IPS DF 6.9 (cell line): ENCODE data around the gene CAMTA1.

Experiments used
- DNase-seq: peaks from one replicate; pipeline ENCODE4 v3.0.0-alpha.2; 2013; ENCODE audit warnings: low read depth, low spot score
- H3K27ac ChIP-seq: one replicate; pipeline ENCODE4 v1.5.1; 2013; ENCODE audit warnings: low read length, control low read depth
- H3K27me3 ChIP-seq: 2 replicates; pipeline ENCODE4 v1.6.1; 2013; ENCODE audit warnings: mild to moderate bottlenecking, low read length; ENCODE audit not compliant: control insufficient read depth, insufficient read depth
- H3K36me3 ChIP-seq: 2 replicates; pipeline ENCODE4 v1.6.1; 2013; ENCODE audit warnings: low read length; ENCODE audit not compliant: control insufficient read depth, insufficient read depth
- H3K4me1 ChIP-seq: 2 replicates; pipeline ENCODE4 v1.6.1; 2013; ENCODE audit warnings: low read length; ENCODE audit not compliant: control insufficient read depth, insufficient read depth
- H3K4me3 ChIP-seq: 2 replicates; pipeline ENCODE4 v1.5.1; 2013; ENCODE audit warnings: mild to moderate bottlenecking, low read length
- H3K9me3 ChIP-seq: 2 replicates; pipeline ENCODE4 v1.6.1; 2013; ENCODE audit warnings: low read length, inconsistent platforms; ENCODE audit not compliant: control insufficient read depth, insufficient read depth
- WGBS: extraction: QIAGEN DNeasy Blood & Tissue Kit; methylation state at CpG from one replicate; pipeline ENCODE4 v1.1.7; 2013; ENCODE audit warnings: mixed read lengths, missing lambda C conversion rate; ENCODE audit not compliant: insufficient read length, insufficient coverage; 5-methylcytosine and 5-hydroxymethylcytosine counted together

The CAMTA1 gene

DNA sequence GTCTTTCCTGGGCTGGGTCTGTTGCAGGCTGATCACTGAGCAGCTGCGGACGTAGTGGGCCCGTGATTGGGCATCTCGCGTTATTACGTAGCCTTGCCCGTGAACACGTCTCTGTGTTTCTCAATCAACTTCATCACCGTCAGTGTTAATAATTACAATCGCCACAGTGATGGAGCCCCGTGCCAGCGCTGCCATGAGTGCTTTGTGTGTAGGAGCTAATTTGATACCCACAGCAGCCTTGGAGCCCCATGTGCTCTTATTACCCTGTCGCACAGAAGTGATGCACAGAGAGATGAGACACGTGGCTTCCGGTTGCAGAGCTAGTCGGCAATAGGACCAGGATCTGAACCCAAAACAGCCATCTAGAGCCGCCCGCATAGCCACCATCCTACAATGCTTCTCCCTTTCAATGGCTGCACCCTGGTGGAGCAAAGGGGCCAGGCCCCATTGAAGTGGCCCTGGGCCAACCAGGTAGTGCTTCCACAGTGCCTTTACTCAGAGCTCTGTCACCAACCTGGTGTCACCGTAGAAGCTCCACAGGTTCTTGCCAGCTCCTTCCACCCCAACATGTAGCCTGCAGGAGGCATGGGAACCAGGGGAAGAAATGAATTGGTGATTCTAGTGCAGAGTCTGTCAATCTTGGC is 587.3 kb downstream of the CAMTA1 start:
- Histone ChIP-seq H3K27ac (no peak overlapping the region), H3K4me1 (no peaks in the 10 kb centered on the region; the same call in 1 of the 2 replicates), H3K4me3 (no peak overlapping the region), H3K36me3 (no peaks in the 10 kb centered on the region), H3K9me3 (no peaks in the 10 kb centered on the region), H3K27me3 (no peaks in the 10 kb centered on the region)
- WGBS = no CpG with 5 or more reads among the region's 19 CpGs
- no peak for DNase-seq

DNA sequence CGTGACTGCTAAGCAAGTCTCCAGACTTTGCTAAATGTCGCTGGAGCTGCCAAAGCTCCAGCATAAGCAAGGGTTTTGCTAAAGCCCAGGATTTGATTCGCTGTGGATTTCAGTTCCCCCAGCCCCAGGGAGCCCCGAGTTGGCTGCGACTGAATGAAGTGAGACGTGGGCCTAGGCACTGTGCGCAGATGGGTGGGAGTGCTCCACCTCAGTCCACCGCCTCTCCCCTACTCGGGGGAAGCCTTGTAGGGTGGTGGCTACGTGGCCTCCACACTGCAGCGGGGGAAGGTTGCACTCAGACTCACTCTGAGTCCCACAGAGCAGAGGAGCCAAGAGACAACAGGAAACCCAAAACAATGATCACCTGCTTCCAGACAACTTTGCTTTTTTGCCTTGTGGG is 588.0 kb downstream of the CAMTA1 start:
- no CpG with 5 or more reads among the region's 11 CpGs for WGBS
- Histone ChIP-seq H3K27me3 (no peaks in the 10 kb centered on the region), H3K36me3 (no peaks in the 10 kb centered on the region), H3K4me3 (no peak overlapping the region), H3K9me3 (no peaks in the 10 kb centered on the region), H3K4me1 (no peaks in the 10 kb centered on the region; the same call in 1 of the 2 replicates), H3K27ac (no peak overlapping the region)
- no peak for DNase-seq

DNA sequence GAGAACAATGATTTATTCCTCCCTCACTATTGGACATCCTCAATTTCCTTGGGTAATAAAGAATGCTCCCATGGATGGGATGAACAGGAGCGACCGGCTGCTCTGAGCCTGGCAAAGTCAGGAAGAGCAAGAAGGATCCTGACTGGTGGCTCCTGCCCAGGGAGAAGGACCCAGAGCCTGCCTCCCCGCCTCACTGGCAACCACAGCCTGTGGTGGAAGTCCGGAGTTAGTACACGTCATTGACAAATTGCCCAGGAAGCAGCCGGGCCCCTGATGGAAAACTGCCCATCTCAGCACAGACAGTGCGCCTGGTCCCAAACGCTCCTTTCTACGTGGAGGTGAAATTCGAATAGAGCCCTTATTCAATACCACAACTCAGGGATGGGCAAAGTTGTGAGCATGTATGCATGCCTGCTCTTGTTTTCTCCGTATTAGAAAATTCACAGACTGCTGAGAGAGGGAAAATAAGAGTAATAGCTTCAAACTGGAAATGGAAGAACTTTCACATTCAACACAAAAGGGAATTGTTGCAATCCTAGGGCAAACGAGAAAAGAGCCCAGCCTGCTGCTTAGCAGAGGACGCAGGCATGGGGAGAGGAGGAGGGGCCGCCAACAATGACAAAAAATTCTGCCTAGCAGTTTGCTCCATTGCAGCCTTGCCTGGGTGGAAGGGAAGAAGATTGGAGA is 588.8 kb downstream of the CAMTA1 start:
- H3K4me1 ChIP-seq = peaks cover 3% of the 10 kb centered on the region; the same call in 1 of the 2 replicates
- H3K27me3 ChIP-seq = no peaks in the 10 kb centered on the region
- no peak for DNase-seq
- WGBS = no CpG with 5 or more reads among the region's 14 CpGs
- H3K27ac ChIP-seq = no peak overlapping the region
- no peaks in the 10 kb centered on the region for H3K36me3 ChIP-seq
- no peaks in the 10 kb centered on the region for H3K9me3 ChIP-seq
- no peak overlapping the region for H3K4me3 ChIP-seq

GRCh38 chr1:7374563-7375160 is 589.4 kb downstream of the CAMTA1 start:
- no peaks in the 10 kb centered on the region for H3K27me3 ChIP-seq
- no peak for DNase-seq
- H3K36me3 ChIP-seq = no peaks in the 10 kb centered on the region
- H3K9me3 ChIP-seq = no peaks in the 10 kb centered on the region
- H3K4me3 ChIP-seq = no peak overlapping the region
- H3K4me1 ChIP-seq = peaks cover 3% of the 10 kb centered on the region
- WGBS = no CpG with 5 or more reads among the region's 12 CpGs
- no peak overlapping the region for H3K27ac ChIP-seq

DNA sequence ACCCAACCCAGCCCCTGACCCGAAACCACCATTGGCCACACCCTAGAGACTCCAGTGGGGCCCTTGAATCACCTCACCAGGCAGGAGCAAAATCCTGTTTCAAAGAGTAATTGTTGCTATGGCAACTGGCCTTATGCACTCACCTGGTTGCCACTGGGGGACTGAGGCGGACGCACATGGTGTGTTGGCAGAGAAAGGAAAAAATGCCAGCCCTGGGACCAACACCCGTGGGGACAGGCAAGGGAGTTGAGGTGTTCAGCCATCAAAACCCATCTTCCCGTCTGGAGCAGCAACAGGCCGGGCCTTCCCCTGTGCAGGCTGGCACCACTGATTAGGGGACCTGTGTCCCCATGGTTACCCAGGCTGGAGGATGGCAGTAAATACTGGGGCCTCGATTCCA is 590.1 kb downstream of the CAMTA1 start:
- peaks cover 4% of the 10 kb centered on the region for H3K4me1 ChIP-seq
- no peak for DNase-seq
- WGBS = no CpG with 5 or more reads among the region's 7 CpGs
- H3K27ac ChIP-seq = no peak overlapping the region
- H3K9me3 ChIP-seq = no peaks in the 10 kb centered on the region
- H3K36me3 ChIP-seq = no peaks in the 10 kb centered on the region
- H3K27me3 ChIP-seq = no peaks in the 10 kb centered on the region
- H3K4me3 ChIP-seq = no peak overlapping the region

- no CpG with 5 or more reads among the region's 9 CpGs for WGBS
- no peaks in the 10 kb centered on the region for H3K36me3 ChIP-seq
- no peak overlapping the region for H3K4me3 ChIP-seq
- no peaks in the 10 kb centered on the region for H3K9me3 ChIP-seq
- H3K4me1 ChIP-seq = peaks cover 6% of the 10 kb centered on the region
- no peak for DNase-seq
- no peak overlapping the region for H3K27ac ChIP-seq
- no peaks in the 10 kb centered on the region for H3K27me3 ChIP-seq
Measured at GRCh38 chr1:7375781-7376660, 590.8 kb downstream of the CAMTA1 start.

DNA sequence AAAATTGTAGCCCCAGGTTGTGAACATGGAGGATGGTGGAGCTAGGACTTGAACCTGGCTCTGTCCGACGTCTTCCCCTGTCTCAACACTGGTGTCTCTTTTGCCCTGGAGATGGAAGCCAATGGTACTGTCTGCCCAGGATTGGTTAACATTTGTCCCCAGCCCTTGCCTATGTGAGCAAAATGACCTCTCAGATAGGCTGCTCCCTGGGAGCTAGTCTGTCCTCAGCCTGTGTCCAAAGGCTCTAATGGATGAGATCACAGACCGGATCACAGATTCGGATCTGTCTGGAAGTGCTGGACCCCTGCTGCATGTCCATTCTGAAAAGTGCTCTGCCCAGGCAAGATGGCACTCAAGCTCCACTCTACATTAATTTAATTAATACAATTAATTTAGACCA is 591.4 kb downstream of the CAMTA1 start:
- Histone ChIP-seq H3K4me1 (peaks cover 6% of the 10 kb centered on the region), H3K9me3 (no peaks in the 10 kb centered on the region), H3K27me3 (no peaks in the 10 kb centered on the region), H3K36me3 (no peaks in the 10 kb centered on the region), H3K4me3 (no peak overlapping the region), H3K27ac (no peak overlapping the region)
- no peak for DNase-seq
- no CpG with 5 or more reads among the region's 4 CpGs for WGBS

DNA sequence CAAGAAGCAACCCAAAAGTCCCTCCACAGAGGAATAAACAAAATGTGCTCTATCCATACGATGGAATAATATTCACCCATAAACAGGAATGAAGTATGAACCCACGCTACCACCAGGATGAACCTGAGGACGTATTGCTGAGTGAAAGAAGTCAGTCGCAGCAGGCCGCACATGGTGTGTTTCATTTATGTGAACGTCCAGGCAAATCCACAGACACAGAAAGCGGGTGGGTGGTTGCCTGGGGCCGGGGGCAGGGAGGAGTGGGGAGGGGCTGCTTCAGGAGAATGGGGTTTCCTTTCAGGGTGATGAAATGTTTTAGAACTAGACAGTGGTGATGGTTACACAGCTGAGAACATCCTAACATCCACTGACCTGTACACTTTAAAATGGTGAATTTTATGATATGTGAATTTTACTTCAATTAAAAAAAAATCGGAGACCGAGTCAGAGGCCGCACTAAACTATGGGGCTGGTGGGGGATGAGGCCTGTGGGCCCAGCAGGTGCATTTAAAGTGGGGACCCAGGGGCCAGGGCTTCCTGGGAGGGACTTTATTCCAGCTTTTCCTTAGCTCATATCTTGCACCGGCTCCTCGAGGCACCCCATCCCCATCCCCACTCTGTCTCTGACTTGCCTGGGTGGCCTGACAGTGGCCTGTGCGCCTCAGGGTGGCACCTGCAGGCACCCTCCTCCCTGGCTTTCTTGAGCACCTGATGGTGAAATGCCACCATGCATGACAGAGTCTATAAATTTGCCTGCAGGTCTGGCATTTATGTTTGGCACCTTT is 593.3 kb downstream of the CAMTA1 start:
- DNase-seq = no peak
- H3K27ac ChIP-seq = no peak overlapping the region
- H3K27me3 ChIP-seq = no peaks in the 10 kb centered on the region
- H3K4me1 ChIP-seq = peaks cover 6% of the 10 kb centered on the region
- H3K36me3 ChIP-seq = no peaks in the 10 kb centered on the region
- WGBS = no CpG with 5 or more reads among the region's 14 CpGs
- H3K9me3 ChIP-seq = no peaks in the 10 kb centered on the region
- no peak overlapping the region for H3K4me3 ChIP-seq

DNA sequence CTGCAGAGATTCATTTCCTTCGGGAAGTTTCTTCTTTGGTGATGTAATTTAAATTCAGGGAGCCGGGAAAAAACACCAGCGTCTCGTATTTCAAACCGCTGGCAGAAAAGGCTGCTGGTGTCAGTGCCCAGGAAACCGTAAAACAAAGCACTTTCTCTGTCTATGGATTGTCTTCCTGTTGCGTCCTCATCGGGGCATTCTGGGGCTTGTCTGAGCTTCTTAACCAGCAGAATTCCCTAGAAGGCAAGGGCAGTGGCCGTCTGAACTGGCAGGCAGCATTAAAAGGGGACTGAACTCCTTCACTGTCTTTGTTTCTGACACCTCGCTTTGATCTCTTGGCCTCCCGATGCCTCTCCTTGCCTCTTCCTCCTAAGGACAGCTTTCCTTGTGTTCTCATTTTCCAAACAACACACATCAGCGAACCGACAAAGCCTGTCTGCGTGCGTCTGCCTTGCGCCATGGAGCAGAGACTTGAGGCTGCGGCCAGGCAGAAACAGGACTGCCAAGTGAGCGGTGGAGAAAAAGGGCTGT is 594.3 kb downstream of the CAMTA1 start:
- no peak for DNase-seq
- WGBS = no CpG with 5 or more reads among the region's 18 CpGs
- H3K27me3 ChIP-seq = no peaks in the 10 kb centered on the region
- no peaks in the 10 kb centered on the region for H3K9me3 ChIP-seq
- no peaks in the 10 kb centered on the region for H3K36me3 ChIP-seq
- H3K4me3 ChIP-seq = no peak overlapping the region
- no peak overlapping the region for H3K27ac ChIP-seq
- H3K4me1 ChIP-seq = peaks cover 6% of the 10 kb centered on the region
